ENCODE data around the gene DLG5.

Gene DLG5

GRCh38 chr10:77837925-77838595 lies 88.5 kb downstream of the DLG5 start:
- DNase-seq (ENCODE audit: low read depth, low spot score), result no peak
- no peak overlapping the region for H3K4me3 ChIP-seq (ENCODE audit: low read depth, low read length)
- ChIA-PET POLR2A (no interaction called here), CTCF (interaction anchor here (2.7 kb wide), 1 partner anchor 9 kb away, joined by 15 read pairs; no protein-coding TSS in a partner anchor)
- TF ChIP-seq, protein P1, sequence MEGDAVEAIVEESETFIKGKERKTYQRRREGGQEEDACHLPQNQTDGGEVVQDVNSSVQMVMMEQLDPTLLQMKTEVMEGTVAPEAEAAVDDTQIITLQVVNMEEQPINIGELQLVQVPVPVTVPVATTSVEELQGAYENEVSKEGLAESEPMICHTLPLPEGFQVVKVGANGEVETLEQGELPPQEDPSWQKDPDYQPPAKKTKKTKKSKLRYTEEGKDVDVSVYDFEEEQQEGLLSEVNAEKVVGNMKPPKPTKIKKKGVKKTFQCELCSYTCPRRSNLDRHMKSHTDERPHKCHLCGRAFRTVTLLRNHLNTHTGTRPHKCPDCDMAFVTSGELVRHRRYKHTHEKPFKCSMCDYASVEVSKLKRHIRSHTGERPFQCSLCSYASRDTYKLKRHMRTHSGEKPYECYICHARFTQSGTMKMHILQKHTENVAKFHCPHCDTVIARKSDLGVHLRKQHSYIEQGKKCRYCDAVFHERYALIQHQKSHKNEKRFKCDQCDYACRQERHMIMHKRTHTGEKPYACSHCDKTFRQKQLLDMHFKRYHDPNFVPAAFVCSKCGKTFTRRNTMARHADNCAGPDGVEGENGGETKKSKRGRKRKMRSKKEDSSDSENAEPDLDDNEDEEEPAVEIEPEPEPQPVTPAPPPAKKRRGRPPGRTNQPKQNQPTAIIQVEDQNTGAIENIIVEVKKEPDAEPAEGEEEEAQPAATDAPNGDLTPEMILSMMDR (IDR thresholded peaks at IDR 0.05; ENCODE audit: insufficient read depth, low read length, missing control alignments), result no peak

DNA sequence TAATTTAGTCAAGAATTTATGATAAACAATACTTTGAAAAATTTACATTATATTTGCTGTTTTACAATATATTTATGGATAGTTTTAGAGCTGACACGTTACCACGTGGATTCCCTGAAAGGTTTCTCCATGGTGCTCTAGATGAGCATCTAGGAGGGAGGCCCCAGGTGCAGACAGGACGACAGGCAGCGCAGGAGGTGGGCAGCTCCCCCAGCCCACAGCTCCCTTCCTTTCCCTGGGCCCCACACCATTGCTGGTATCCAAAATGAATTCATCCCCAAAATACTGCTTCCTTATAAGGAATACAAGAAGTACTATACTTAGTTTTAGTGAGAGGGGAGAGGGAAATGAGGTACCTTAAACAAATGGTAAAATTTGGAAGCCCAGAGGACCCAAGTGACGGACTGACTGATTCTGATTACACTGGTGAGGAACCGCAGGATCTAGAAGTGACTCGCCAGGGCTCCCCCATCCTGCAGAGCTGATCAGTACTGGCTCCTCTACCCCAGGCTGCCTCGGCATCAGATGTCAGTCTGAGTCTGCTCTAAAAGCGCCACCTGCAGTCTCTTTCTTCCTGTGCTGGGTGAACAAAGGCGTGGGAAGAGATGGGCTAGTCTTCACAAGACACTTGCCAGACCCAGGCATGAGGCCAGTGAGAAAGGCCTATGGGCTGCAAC lies 89.2 kb downstream of the DLG5 start:
- TF ChIP-seq, protein P1 (IDR thresholded peaks at IDR 0.05; ENCODE audit: insufficient read depth, low read length, missing control alignments), result peak; percentile 20
- no peak overlapping the region for H3K4me3 ChIP-seq (ENCODE audit: low read depth, low read length)
- POLR2A ChIA-PET, result interaction anchor here (0.7 kb wide), 1 partner anchor 43 kb away, joined by 4 read pairs; no protein-coding TSS in a partner anchor
- DNase-seq (ENCODE audit: low read depth, low spot score), result no peak
- CTCF ChIA-PET, result interaction anchor here (1.8 to 2.7 kb wide), 2 partner anchors 8 to 10 kb away, joined by 9 to 15 read pairs; no protein-coding TSS in a partner anchor

DNA sequence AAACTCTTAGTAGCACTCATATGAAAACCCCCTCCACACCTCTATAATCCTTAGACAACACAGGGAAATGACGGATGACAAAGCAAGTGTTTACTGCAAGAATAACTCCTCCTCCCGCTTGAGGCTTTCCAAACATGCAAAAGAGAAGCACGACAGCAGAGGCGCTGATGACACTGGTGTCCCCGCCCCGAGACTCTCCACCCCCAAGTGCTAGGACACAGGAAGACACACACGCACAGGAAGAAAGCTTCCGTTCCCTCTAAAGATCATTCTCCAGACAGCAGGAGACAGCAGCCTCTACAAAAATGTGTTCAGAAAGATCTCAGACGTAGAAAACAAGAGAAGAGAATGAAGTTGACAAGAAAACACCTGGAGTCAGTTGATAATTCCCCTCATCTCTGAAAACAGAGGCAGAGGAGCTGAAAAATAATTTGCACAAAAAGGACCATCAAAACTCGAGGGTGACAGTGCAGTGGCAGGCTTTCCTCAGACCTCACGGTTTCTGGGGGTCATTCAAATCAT lies 90.2 kb downstream of the DLG5 start:
- H3K4me3 ChIP-seq (ENCODE audit: low read depth, low read length), result no peak overlapping the region
- TF ChIP-seq, protein P1 (IDR thresholded peaks at IDR 0.05; ENCODE audit: insufficient read depth, low read length, missing control alignments), result no peak
- CTCF ChIA-PET, result interaction anchor here (1.8 to 2.7 kb wide), 3 partner anchors 9 to 11 kb away, joined by 7 to 15 read pairs (median 9); no protein-coding TSS in a partner anchor
- POLR2A ChIA-PET, result no interaction called here
- DNase-seq (ENCODE audit: low read depth, low spot score), result no peak

DNA sequence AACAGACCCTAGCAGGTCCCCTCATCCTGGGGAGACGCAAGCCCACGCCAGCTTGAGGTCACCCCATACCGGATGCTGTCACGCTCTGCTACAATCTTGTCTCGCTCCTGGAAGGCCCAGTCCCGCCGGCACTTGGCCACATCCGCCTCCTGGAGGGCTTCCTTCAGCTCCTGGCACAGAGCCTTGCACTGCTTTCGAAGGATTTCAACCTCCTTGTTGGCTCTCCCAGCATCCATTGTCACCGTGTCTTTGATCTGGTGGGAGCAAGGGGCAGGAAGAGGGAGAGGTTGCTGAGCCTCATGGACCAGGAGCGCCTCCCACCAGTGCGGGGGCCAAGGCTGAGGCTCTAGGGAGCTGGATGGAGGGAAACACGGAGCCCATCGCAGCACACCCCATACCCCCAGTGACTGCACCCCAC lies 90.9 kb downstream of the DLG5 start:
- ChIA-PET POLR2A (no interaction called here), CTCF (interaction anchor here (1.8 to 2.1 kb wide), 2 partner anchors 10 to 11 kb away, joined by 7 to 9 read pairs; no protein-coding TSS in a partner anchor)
- TF ChIP-seq, protein P1 (IDR thresholded peaks at IDR 0.05; ENCODE audit: insufficient read depth, low read length, missing control alignments), result no peak
- H3K4me3 ChIP-seq (ENCODE audit: low read depth, low read length), result no peak overlapping the region
- DNase-seq (ENCODE audit: low read depth, low spot score), result no peak

- CTCF ChIA-PET, result interaction anchor here (2.1 kb wide), 1 partner anchor 12 kb away, joined by 7 read pairs; no protein-coding TSS in a partner anchor
- TF ChIP-seq, protein P1 (IDR thresholded peaks at IDR 0.05; ENCODE audit: insufficient read depth, low read length, missing control alignments), result no peak
- POLR2A ChIA-PET, result no interaction called here
- no peak for DNase-seq (ENCODE audit: low read depth, low spot score)
- H3K4me3 ChIP-seq (ENCODE audit: low read depth, low read length), result no peak overlapping the region
These were observed 91.4 kb downstream of the DLG5 start for GRCh38 chr10:77834943-77835668.
